Stimulated activated naive B cell treated with anti-CD40 and anti-IgM and Interleukin-4, amounts not matched to agents 10 μg/mL and 1 μg/mL and 100 μg/mL, for 72 hours (primary cell): ENCODE data around the gene TMED9.

ENCODE experiments used
- ATAC-seq, 2 donors: fragments of 150-1000 bp; cut with Tn5 transposase; replicated peaks; 2 replicates each; pipeline ENCODE4 v1.10.0; 2021; ENCODE audit warnings: moderate library complexity in 1 of 2
- DNase-seq: peaks from one replicate; pipeline ENCODE4 v3.0.0; 2021
- H3K27ac Mint-ChIP-seq: one replicate; pipeline ENCODE4 v1.8.0; 2022; ENCODE audit warnings: mild to moderate bottlenecking, mixed read lengths
- H3K27me3 Mint-ChIP-seq, 2 donors: one replicate each; pipeline ENCODE4 v1.8.0; 2022; ENCODE audit warnings: mixed read lengths in 2 of 2
- H3K36me3 Mint-ChIP-seq, 2 donors: one replicate each; pipeline ENCODE4 v1.8.0; 2022; ENCODE audit warnings: mixed read lengths in 2 of 2, mild to moderate bottlenecking in 1 of 2
- H3K4me1 Mint-ChIP-seq, 2 donors: one replicate each; pipeline ENCODE4 v1.8.0; 2022; ENCODE audit warnings: mixed read lengths in 2 of 2, mild to moderate bottlenecking in 1 of 2
- H3K4me3 Mint-ChIP-seq, 2 donors: one replicate each; pipeline ENCODE4 v1.8.0; 2022; ENCODE audit warnings: mild to moderate bottlenecking in 2 of 2, mixed read lengths in 2 of 2, moderate library complexity in 1 of 2
- H3K9me3 Mint-ChIP-seq, 2 donors: one replicate each; pipeline ENCODE4 v1.8.0; 2022; ENCODE audit warnings: mixed read lengths in 2 of 2, mild to moderate bottlenecking in 1 of 2

The TMED9 gene

GRCh38 chr5:177592010-177592834 lies at the start of gene TMED9:
Gene TMED9 (plus strand): TSS chr5:177592203. CDS start chr5:177592215, 12 bp downstream.
- peak within 1 kb of the TSS; percentile 85 to 99 for H3K4me3 Mint-ChIP-seq
- DNase-seq = peak; percentile 86
- H3K27ac Mint-ChIP-seq = peak within 1 kb of the TSS; percentile 99
- peaks cover 20 to 36% of the 10 kb centered on the region in 2 donors for H3K36me3 Mint-ChIP-seq
- peak; percentile 98 to 99 for ATAC-seq
- H3K9me3 Mint-ChIP-seq = no peaks in the 10 kb centered on the region
- H3K27me3 Mint-ChIP-seq = peaks cover 4 to 9% of the 10 kb centered on the region in 2 donors
- peaks cover 17 to 18% of the 10 kb centered on the region in 2 donors for H3K4me1 Mint-ChIP-seq

GRCh38 chr5:177542816-177543465 lies 49.1 kb upstream of the TMED9 start:
- Mint-ChIP-seq H3K27me3 (no peaks in the 10 kb centered on the region), H3K4me1 (peaks cover 14 to 16% of the 10 kb centered on the region in 2 donors), H3K27ac (no peak overlapping the region), H3K36me3 (peaks cover 12 to 41% of the 10 kb centered on the region in 2 donors), H3K4me3 (no peak overlapping the region), H3K9me3 (no peaks in the 10 kb centered on the region)
- DNase-seq (no peak), ATAC-seq (no peak)

GRCh38 chr5:177545487-177546257 lies 46.3 kb upstream of the TMED9 start:
- H3K4me1 Mint-ChIP-seq = peaks cover 22 to 23% of the 10 kb centered on the region in 2 donors
- no peaks in the 10 kb centered on the region for H3K9me3 Mint-ChIP-seq
- H3K27ac Mint-ChIP-seq = no peak overlapping the region
- no peak for DNase-seq
- no peak overlapping the region for H3K4me3 Mint-ChIP-seq
- ATAC-seq = no peak
- H3K36me3 Mint-ChIP-seq = peaks cover 5 to 33% of the 10 kb centered on the region in 2 donors
- no peaks in the 10 kb centered on the region for H3K27me3 Mint-ChIP-seq

- peaks cover 5 to 33% of the 10 kb centered on the region in 2 donors for H3K36me3 Mint-ChIP-seq
- no peak for ATAC-seq
Observed at GRCh38 chr5:177546258-177546741, 45.7 kb upstream of the TMED9 start.

GRCh38 chr5:177547736-177548135 lies 44.3 kb upstream of the TMED9 start:
- Mint-ChIP-seq H3K27me3 (no peaks in the 10 kb centered on the region), H3K36me3 (peaks cover 8 to 33% of the 10 kb centered on the region in 2 donors), H3K4me3 (no peak overlapping the region), H3K4me1 (peaks cover 24 to 34% of the 10 kb centered on the region in 2 donors), H3K9me3 (no peaks in the 10 kb centered on the region), H3K27ac (no peak overlapping the region)
- DNase-seq = no peak
- no peak for ATAC-seq

More at GRCh38 chr5:177546258-177546741, 45.7 kb upstream of the TMED9 start:
- no peak overlapping the region for H3K4me3 Mint-ChIP-seq
- no peak for DNase-seq
- H3K27me3 Mint-ChIP-seq = no peaks in the 10 kb centered on the region
- peaks cover 22 to 26% of the 10 kb centered on the region in 2 donors for H3K4me1 Mint-ChIP-seq
- H3K9me3 Mint-ChIP-seq = no peaks in the 10 kb centered on the region
- H3K27ac Mint-ChIP-seq = no peak overlapping the region

- ATAC-seq (no peak), DNase-seq (no peak)
- peaks cover 28 to 39% of the 10 kb centered on the region in 2 donors for H3K4me1 Mint-ChIP-seq
- no peaks in the 10 kb centered on the region for H3K27me3 Mint-ChIP-seq
- H3K4me3 Mint-ChIP-seq = no peak overlapping the region
- H3K9me3 Mint-ChIP-seq = no peaks in the 10 kb centered on the region
- H3K27ac Mint-ChIP-seq = peak overlapping the region; percentile 47
- peaks cover 8 to 34% of the 10 kb centered on the region in 2 donors for H3K36me3 Mint-ChIP-seq
Observed at GRCh38 chr5:177548495-177548894, 43.5 kb upstream of the TMED9 start.

- Mint-ChIP-seq H3K4me1 (peaks cover 34 to 49% of the 10 kb centered on the region in 2 donors), H3K9me3 (no peaks in the 10 kb centered on the region), H3K36me3 (peaks cover 8 to 28% of the 10 kb centered on the region in 2 donors), H3K4me3 (no peak overlapping the region), H3K27ac (peak overlapping the region; percentile 56), H3K27me3 (no peaks in the 10 kb centered on the region)
- DNase-seq (no peak), ATAC-seq (peak in 1 of 2 donors; percentile 28)
Observed at GRCh38 chr5:177550122-177550521, 41.9 kb upstream of the TMED9 start.

GRCh38 chr5:177552839-177553455 lies 39.1 kb upstream of the TMED9 start:
- peak overlapping the region; percentile 82 to 92 for H3K4me3 Mint-ChIP-seq
- H3K4me1 Mint-ChIP-seq = peaks cover 27 to 42% of the 10 kb centered on the region in 2 donors
- no peaks in the 10 kb centered on the region for H3K9me3 Mint-ChIP-seq
- H3K27ac Mint-ChIP-seq = peak overlapping the region; percentile 56
- ATAC-seq (no peak), DNase-seq (no peak)
- H3K36me3 Mint-ChIP-seq = peaks cover 3 to 16% of the 10 kb centered on the region in 2 donors
- H3K27me3 Mint-ChIP-seq = no peaks in the 10 kb centered on the region

- Mint-ChIP-seq H3K4me3 (peak overlapping the region; percentile 82 to 92), H3K4me1 (peaks cover 23 to 38% of the 10 kb centered on the region in 2 donors), H3K9me3 (no peaks in the 10 kb centered on the region), H3K36me3 (peaks cover 3 to 14% of the 10 kb centered on the region in 2 donors), H3K27ac (peak overlapping the region; percentile 59), H3K27me3 (no peaks in the 10 kb centered on the region)
- no peak for DNase-seq
- peak; percentile 12 to 51 for ATAC-seq
Observed at GRCh38 chr5:177553671-177554429, 38.2 kb upstream of the TMED9 start.

- H3K36me3 Mint-ChIP-seq = peaks cover 3 to 13% of the 10 kb centered on the region in 2 donors
- no peaks in the 10 kb centered on the region for H3K9me3 Mint-ChIP-seq
- peak; percentile 97 for ATAC-seq
- H3K4me1 Mint-ChIP-seq = peaks cover 22 to 38% of the 10 kb centered on the region in 2 donors
- peak within 1 kb of the TSS; percentile 89 for H3K27ac Mint-ChIP-seq
- peak; percentile 93 for DNase-seq
- peak within 1 kb of the TSS; percentile 90 to 92 for H3K4me3 Mint-ChIP-seq
- H3K27me3 Mint-ChIP-seq = no peaks in the 10 kb centered on the region
Observed at GRCh38 chr5:177554474-177555111, 37.4 kb upstream of the TMED9 start, which contains the start of gene FAM193B. Gene FAM193B (minus strand): TSS chr5:177554563. CDS start chr5:177554458, 105 bp downstream.

- no peak overlapping the region for H3K27ac Mint-ChIP-seq
- no peaks in the 10 kb centered on the region for H3K27me3 Mint-ChIP-seq
- H3K9me3 Mint-ChIP-seq = no peaks in the 10 kb centered on the region
- peak overlapping the region; percentile 90 to 92 for H3K4me3 Mint-ChIP-seq
- H3K4me1 Mint-ChIP-seq = peaks cover 20 to 35% of the 10 kb centered on the region in 2 donors
- peaks cover 3 to 12% of the 10 kb centered on the region in 2 donors for H3K36me3 Mint-ChIP-seq
- DNase-seq (no peak), ATAC-seq (no peak)
Observed at GRCh38 chr5:177555228-177555627, 36.8 kb upstream of the TMED9 start.

- no peaks in the 10 kb centered on the region for H3K27me3 Mint-ChIP-seq
- peaks cover 18 to 31% of the 10 kb centered on the region in 2 donors for H3K4me1 Mint-ChIP-seq
- H3K36me3 Mint-ChIP-seq = peaks cover 3 to 10% of the 10 kb centered on the region in 2 donors
- DNase-seq (no peak), ATAC-seq (no peak)
- no peak overlapping the region for H3K27ac Mint-ChIP-seq
- no peak overlapping the region for H3K4me3 Mint-ChIP-seq
- H3K9me3 Mint-ChIP-seq = no peaks in the 10 kb centered on the region
Observed at GRCh38 chr5:177555665-177556064, 36.3 kb upstream of the TMED9 start.
